Measurements from ENCODE around the gene SAPCD1.
A peak's percentile ranks its signal among the peaks of the same experiment; 100 is the strongest.

SAPCD1 gene

GRCh38 chr6:31752739-31753319 is 9.6 kb upstream of the SAPCD1 start:
- no peak for DNase-seq (ENCODE audit: low read depth)

GRCh38 chr6:31758281-31758680 is 4.2 kb upstream of the SAPCD1 start:
- no peak for DNase-seq (ENCODE audit: low read depth)

GRCh38 chr6:31760790-31761189 is 1.7 kb upstream of the SAPCD1 start:
- DNase-seq (ENCODE audit: low read depth): no peak

- no peak for DNase-seq (ENCODE audit: low read depth)
Observed at GRCh38 chr6:31761343-31761742, 1.1 kb upstream of the SAPCD1 start.

- no peak for DNase-seq (ENCODE audit: low read depth)
Observed at GRCh38 chr6:31762878-31763618, 592 bp downstream of the SAPCD1 start.

- peak; percentile 76 for DNase-seq (ENCODE audit: low read depth)
Observed at GRCh38 chr6:31763619-31763940, 1.1 kb downstream of the SAPCD1 start.

- DNase-seq (ENCODE audit: low read depth): no peak
Observed at GRCh38 chr6:31764198-31764597, 1.7 kb downstream of the SAPCD1 start.

GRCh38 chr6:31765559-31765909 is 3.1 kb downstream of the SAPCD1 start:
- no peak for DNase-seq (ENCODE audit: low read depth)

GRCh38 chr6:31765910-31766794 is 3.7 kb downstream of the SAPCD1 start:
- no peak for DNase-seq (ENCODE audit: low read depth)

GRCh38 chr6:31767096-31767645 is 4.7 kb downstream of the SAPCD1 start:
- no peak for DNase-seq (ENCODE audit: low read depth)

GRCh38 chr6:31768363-31769257 is 6.2 kb downstream of the SAPCD1 start:
- no peak for DNase-seq (ENCODE audit: low read depth)

- no peak for DNase-seq (ENCODE audit: low read depth)
Observed at GRCh38 chr6:31769684-31770371, 7.4 kb downstream of the SAPCD1 start.

- no peak for DNase-seq (ENCODE audit: low read depth)
Observed at GRCh38 chr6:31770860-31771259, 8.4 kb downstream of the SAPCD1 start.

- DNase-seq (ENCODE audit: low read depth): no peak
Observed at GRCh38 chr6:31771992-31772358, 9.5 kb downstream of the SAPCD1 start.

- DNase-seq (ENCODE audit: low read depth): no peak
Observed at GRCh38 chr6:31775184-31775583, 12.7 kb downstream of the SAPCD1 start.

- DNase-seq (ENCODE audit: low read depth): no peak
Observed at GRCh38 chr6:31775633-31776484, 13.4 kb downstream of the SAPCD1 start.

- DNase-seq (ENCODE audit: low read depth): no peak
Observed at GRCh38 chr6:31776485-31776988, 14.1 kb downstream of the SAPCD1 start.

GRCh38 chr6:31776989-31777666 is 14.7 kb downstream of the SAPCD1 start, which contains the start of gene VWA7:
Gene VWA7 (minus strand): TSS chr6:31777328. CDS start chr6:31776779, 549 bp downstream.
- DNase-seq (ENCODE audit: low read depth): no peak

GRCh38 chr6:31777667-31778050 is 15.2 kb downstream of the SAPCD1 start:
- no peak for DNase-seq (ENCODE audit: low read depth)
